GM12801 (cell line): Measurements from ENCODE around the gene KCMF1.

ENCODE experiments used
- CTCF ChIP-seq: IDR thresholded peaks from one replicate; pipeline ENCODE4 v1.5.1; 2011; ENCODE audit warnings: control low read depth; ENCODE audit not compliant: insufficient read length; ENCODE audit errors: extremely low read depth

KCMF1 gene

GRCh38 chr2:84938194-84938879 is 32.6 kb upstream of the KCMF1 start:
- TF ChIP-seq CTCF, result no peak

GRCh38 chr2:84939426-84940087 is 31.4 kb upstream of the KCMF1 start:
- TF ChIP-seq CTCF, result no peak

- TF ChIP-seq CTCF, result no peak
Observed at GRCh38 chr2:84940088-84940470, 30.9 kb upstream of the KCMF1 start.

GRCh38 chr2:84940831-84941412 is 30.0 kb upstream of the KCMF1 start:
- no peak for TF ChIP-seq CTCF

GRCh38 chr2:84942166-84942565 is 28.8 kb upstream of the KCMF1 start:
- TF ChIP-seq CTCF, result no peak

GRCh38 chr2:84942964-84943421 is 28.0 kb upstream of the KCMF1 start:
- no peak for TF ChIP-seq CTCF

GRCh38 chr2:84944295-84944909 is 26.6 kb upstream of the KCMF1 start:
- no peak for TF ChIP-seq CTCF
